ENCODE measurements around the gene NCOA5.

NCOA5 gene

GRCh38 chr20:46046588-46047310 lies 43.0 kb downstream of the NCOA5 start:
- no peak overlapping the region for H3K4me3 ChIP-seq
- peaks cover 13% of the 10 kb centered on the region; the same call in 1 of the 2 replicates for H3K27me3 ChIP-seq (ENCODE audit: low read depth)
- DNase-seq (ENCODE audit: low spot score in 2 of 2), result no peak
- in situ Hi-C loops (cut with MboI; ENCODE audit: low sequenced_read_pairs), result no loop called here
- no peaks in the 10 kb centered on the region for H3K4me1 ChIP-seq
- H3K9me3 ChIP-seq, result no peaks in the 10 kb centered on the region
- H3K36me3 ChIP-seq (replicated peaks), result no peaks in the 10 kb centered on the region

- in situ Hi-C loops (cut with MboI; ENCODE audit: low sequenced_read_pairs), result no loop called here
Observed at GRCh38 chr20:46044896-46045295, 44.9 kb downstream of the NCOA5 start.

GRCh38 chr20:46043556-46043955 lies 46.2 kb downstream of the NCOA5 start:
- Histone ChIP-seq H3K36me3 (replicated peaks) (no peaks in the 10 kb centered on the region), H3K4me3 (no peak overlapping the region), H3K9me3 (no peaks in the 10 kb centered on the region), H3K4me1 (no peaks in the 10 kb centered on the region), H3K27me3 (ENCODE audit: low read depth) (peaks cover 8% of the 10 kb centered on the region; the same call in 1 of the 2 replicates)
- DNase-seq (ENCODE audit: low spot score in 2 of 2), result no peak
- in situ Hi-C loops (cut with MboI; ENCODE audit: low sequenced_read_pairs), result no loop called here

More at GRCh38 chr20:46044896-46045295, 44.9 kb downstream of the NCOA5 start:
- no peaks in the 10 kb centered on the region for H3K9me3 ChIP-seq
- no peak overlapping the region for H3K4me3 ChIP-seq
- no peaks in the 10 kb centered on the region for H3K36me3 ChIP-seq (replicated peaks)
- peaks cover 13% of the 10 kb centered on the region; the same call in 1 of the 2 replicates for H3K27me3 ChIP-seq (ENCODE audit: low read depth)
- H3K4me1 ChIP-seq, result no peaks in the 10 kb centered on the region
- DNase-seq (ENCODE audit: low spot score in 2 of 2), result no peak

GRCh38 chr20:46040902-46041535 lies 48.7 kb downstream of the NCOA5 start:
- H3K27me3 ChIP-seq (ENCODE audit: low read depth), result 0 out of 2 replicates have a peak, but pooled peaks cover 3% of the 10 kb centered on the region
- DNase-seq (ENCODE audit: low spot score in 2 of 2), result peak; percentile 32 to 85
- in situ Hi-C loops (cut with MboI; ENCODE audit: low sequenced_read_pairs), result no loop called here
- no peaks in the 10 kb centered on the region for H3K4me1 ChIP-seq
- H3K4me3 ChIP-seq, result no peak overlapping the region
- no peaks in the 10 kb centered on the region for H3K36me3 ChIP-seq (replicated peaks)
- H3K9me3 ChIP-seq, result no peaks in the 10 kb centered on the region

- in situ Hi-C loops (cut with MboI; ENCODE audit: low sequenced_read_pairs), result no loop called here
- no peaks in the 10 kb centered on the region for H3K9me3 ChIP-seq
- H3K4me1 ChIP-seq, result no peaks in the 10 kb centered on the region
- H3K4me3 ChIP-seq, result no peak overlapping the region
- peaks cover 16% of the 10 kb centered on the region for H3K27me3 ChIP-seq (ENCODE audit: low read depth)
- H3K36me3 ChIP-seq (replicated peaks), result no peaks in the 10 kb centered on the region
- DNase-seq (ENCODE audit: low spot score in 2 of 2), result no peak
Observed at GRCh38 chr20:46037036-46037435, 52.7 kb downstream of the NCOA5 start.

GRCh38 chr20:46036370-46036769 lies 53.4 kb downstream of the NCOA5 start:
- no peaks in the 10 kb centered on the region for H3K4me1 ChIP-seq
- peaks cover 23% of the 10 kb centered on the region for H3K27me3 ChIP-seq (ENCODE audit: low read depth)
- H3K36me3 ChIP-seq (replicated peaks), result no peaks in the 10 kb centered on the region
- no peak for DNase-seq (ENCODE audit: low spot score in 2 of 2)
- no peaks in the 10 kb centered on the region for H3K9me3 ChIP-seq
- in situ Hi-C loops (cut with MboI; ENCODE audit: low sequenced_read_pairs), result no loop called here
- H3K4me3 ChIP-seq, result no peak overlapping the region

- DNase-seq (ENCODE audit: low spot score in 2 of 2), result no peak
- in situ Hi-C loops (cut with MboI; ENCODE audit: low sequenced_read_pairs), result no loop called here
- peaks cover 30% of the 10 kb centered on the region for H3K27me3 ChIP-seq (ENCODE audit: low read depth)
Observed at GRCh38 chr20:46035713-46036112, 54.0 kb downstream of the NCOA5 start.

GRCh38 chr20:46035253-46035652 lies 54.5 kb downstream of the NCOA5 start:
- Histone ChIP-seq H3K4me3 (no peak overlapping the region), H3K27me3 (ENCODE audit: low read depth) (peaks cover 32% of the 10 kb centered on the region), H3K36me3 (replicated peaks) (no peaks in the 10 kb centered on the region), H3K9me3 (no peaks in the 10 kb centered on the region), H3K4me1 (no peaks in the 10 kb centered on the region)
- no peak for DNase-seq (ENCODE audit: low spot score in 2 of 2)
- in situ Hi-C loops (cut with MboI; ENCODE audit: low sequenced_read_pairs), result no loop called here

More at GRCh38 chr20:46035713-46036112, 54.0 kb downstream of the NCOA5 start:
- H3K36me3 ChIP-seq (replicated peaks), result no peaks in the 10 kb centered on the region
- H3K4me1 ChIP-seq, result no peaks in the 10 kb centered on the region
- H3K9me3 ChIP-seq, result no peaks in the 10 kb centered on the region
- H3K4me3 ChIP-seq, result no peak overlapping the region

GRCh38 chr20:46034039-46034438 lies 55.7 kb downstream of the NCOA5 start:
- no peak for DNase-seq (ENCODE audit: low spot score in 2 of 2)
- Histone ChIP-seq H3K4me3 (no peak overlapping the region), H3K36me3 (replicated peaks) (no peaks in the 10 kb centered on the region), H3K9me3 (no peaks in the 10 kb centered on the region), H3K27me3 (ENCODE audit: low read depth) (peaks cover 35% of the 10 kb centered on the region), H3K4me1 (no peaks in the 10 kb centered on the region)
- in situ Hi-C loops (cut with MboI; ENCODE audit: low sequenced_read_pairs), result no loop called here

- Histone ChIP-seq H3K27me3 (ENCODE audit: low read depth) (peaks cover 35% of the 10 kb centered on the region), H3K4me1 (no peaks in the 10 kb centered on the region), H3K36me3 (replicated peaks) (no peaks in the 10 kb centered on the region), H3K4me3 (no peak overlapping the region), H3K9me3 (no peaks in the 10 kb centered on the region)
- no peak for DNase-seq (ENCODE audit: low spot score in 2 of 2)
- in situ Hi-C loops (cut with MboI; ENCODE audit: low sequenced_read_pairs), result no loop called here
Observed at GRCh38 chr20:46031701-46032254, 58.0 kb downstream of the NCOA5 start.

- Histone ChIP-seq H3K4me1 (no peaks in the 10 kb centered on the region), H3K9me3 (no peaks in the 10 kb centered on the region), H3K36me3 (replicated peaks) (no peaks in the 10 kb centered on the region), H3K4me3 (no peak overlapping the region), H3K27me3 (ENCODE audit: low read depth) (peaks cover 35% of the 10 kb centered on the region)
- in situ Hi-C loops (cut with MboI; ENCODE audit: low sequenced_read_pairs), result no loop called here
- no peak for DNase-seq (ENCODE audit: low spot score in 2 of 2)
Observed at GRCh38 chr20:46031014-46031569, 58.7 kb downstream of the NCOA5 start.

- in situ Hi-C loops (cut with MboI; ENCODE audit: low sequenced_read_pairs), result no loop called here
- no peak for DNase-seq (ENCODE audit: low spot score in 2 of 2)
- Histone ChIP-seq H3K4me1 (no peaks in the 10 kb centered on the region), H3K36me3 (replicated peaks) (no peaks in the 10 kb centered on the region), H3K27me3 (ENCODE audit: low read depth) (peaks cover 35% of the 10 kb centered on the region), H3K4me3 (no peak overlapping the region), H3K9me3 (no peaks in the 10 kb centered on the region)
Observed at GRCh38 chr20:46030284-46031013, 59.3 kb downstream of the NCOA5 start.

GRCh38 chr20:46028772-46029371 lies 60.9 kb downstream of the NCOA5 start, which contains the start of gene SLC12A5:
SLC12A5 (plus strand) TSS chr20:46029215; CDS start chr20:46029345, 130 bp downstream.
- Histone ChIP-seq H3K4me1 (no peaks in the 10 kb centered on the region), H3K9me3 (no peaks in the 10 kb centered on the region), H3K27me3 (ENCODE audit: low read depth) (peaks cover 35% of the 10 kb centered on the region), H3K36me3 (replicated peaks) (no peaks in the 10 kb centered on the region), H3K4me3 (no peak within 1 kb of the TSS)
- in situ Hi-C loops (cut with MboI; ENCODE audit: low sequenced_read_pairs), result no loop called here
- DNase-seq (ENCODE audit: low spot score in 2 of 2), result no peak

All from HAP-1 (cell line).